Bronchial epithelial cell (primary cell): ENCODE data around the gene ADAMTSL3. TPM values are rescaled to one million over a fixed set of nuclear protein-coding genes. Genes with fewer than 3 reads are reported as not detected.

Experiments used
- DNase-seq: peaks from one replicate; pipeline ENCODE4 v3.0.0-alpha.2; 2010; ENCODE audit warnings: low read depth
- FAIRE-seq: peaks from 2 replicates; lab custom pipeline; 2011; peaks lifted over from hg19 to GRCh38; lab: Jason Lieb, UNC
- H3K27me3 ChIP-seq: 2 replicates; pipeline ENCODE4 v1.5.1; 2011; ENCODE audit warnings: low read length; ENCODE audit not compliant: control insufficient read depth, insufficient read depth
- H3K36me3 ChIP-seq: 2 replicates; pipeline ENCODE4 v1.5.1; 2011; ENCODE audit warnings: low read length; ENCODE audit not compliant: control insufficient read depth, insufficient read depth
- H3K4me3 ChIP-seq: 2 replicates; pipeline ENCODE4 v1.5.1; 2011; ENCODE audit warnings: mild to moderate bottlenecking, low read depth, low read length, control low read depth
- CTCF ChIP-seq: IDR thresholded peaks from 2 replicates; pipeline ENCODE4 v1.5.1; 2011; ENCODE audit warnings: mild to moderate bottlenecking, moderate library complexity, low read length, control low read depth, inconsistent platforms; ENCODE audit not compliant: insufficient read depth, severe bottlenecking
- total RNA-seq: library from RNA; depleted of rRNA; stranded (reverse); fragments of >200 nt; gene quantifications from 2 replicates; pipeline ENCODE4 v1.2.1, GENCODE V29; 2014

Gene ADAMTSL3
- total RNA-seq, 1 donor from 2014 or later: 0.79 TPM

DNA sequence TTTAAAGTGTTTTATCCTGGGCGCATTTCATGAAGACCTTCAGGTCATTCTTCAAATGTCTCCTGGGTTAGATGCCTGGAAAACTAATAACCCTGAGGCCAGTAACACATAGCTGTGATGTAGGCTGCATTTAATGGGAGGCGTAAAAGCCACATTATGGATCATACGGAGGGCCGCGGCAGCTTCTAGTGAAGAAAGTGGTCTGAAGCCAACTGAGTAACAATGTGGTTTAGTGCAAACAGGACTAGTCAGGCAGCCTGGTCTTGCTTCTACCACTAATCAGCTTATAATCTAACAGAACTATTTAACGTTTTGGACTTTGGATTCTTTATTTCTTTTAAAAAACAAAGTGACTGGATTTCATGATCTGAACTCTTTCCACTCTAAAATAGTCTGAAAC lies 54.4 kb downstream of the ADAMTSL3 start:
- Histone ChIP-seq H3K27me3 (no peaks in the 10 kb centered on the region), H3K4me3 (no peak overlapping the region), H3K36me3 (no peaks in the 10 kb centered on the region)
- FAIRE-seq: no peak
- no peak for TF ChIP-seq CTCF
- DNase-seq: no peak

DNA sequence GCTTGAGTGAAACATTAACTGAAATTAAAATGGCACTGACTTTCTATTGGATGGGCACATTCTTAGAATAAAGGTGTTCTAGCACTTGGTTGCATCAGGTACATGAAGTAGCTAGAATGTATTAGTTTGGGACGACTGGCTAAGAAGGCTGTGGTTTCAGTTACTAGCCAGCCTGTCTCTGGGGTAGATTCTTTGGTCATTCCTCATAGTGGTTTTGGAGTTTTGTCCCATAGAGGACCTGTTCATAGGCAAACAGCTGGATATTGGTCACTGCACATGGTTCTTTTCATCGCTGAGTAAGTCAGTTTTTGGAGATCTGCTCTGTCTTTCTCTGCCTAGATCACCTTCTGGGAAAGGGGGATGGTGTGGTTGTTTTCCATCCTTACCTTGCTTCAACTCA lies 55.3 kb downstream of the ADAMTSL3 start:
- TF ChIP-seq CTCF: no peak
- H3K27me3 ChIP-seq: no peaks in the 10 kb centered on the region
- no peak for DNase-seq
- peak; percentile 58 for FAIRE-seq
- no peaks in the 10 kb centered on the region for H3K36me3 ChIP-seq
- H3K4me3 ChIP-seq: no peak overlapping the region

GRCh38 chr15:83709811-83710210 lies 55.9 kb downstream of the ADAMTSL3 start:
- Histone ChIP-seq H3K4me3 (no peak overlapping the region), H3K27me3 (no peaks in the 10 kb centered on the region), H3K36me3 (no peaks in the 10 kb centered on the region)
- TF ChIP-seq CTCF: no peak
- no peak for FAIRE-seq
- no peak for DNase-seq

- peak; percentile 15 for DNase-seq
- Histone ChIP-seq H3K36me3 (no peaks in the 10 kb centered on the region), H3K4me3 (no peak overlapping the region), H3K27me3 (no peaks in the 10 kb centered on the region)
- no peak for TF ChIP-seq CTCF
- FAIRE-seq: no peak
These were observed 56.5 kb downstream of the ADAMTSL3 start for GRCh38 chr15:83710452-83710851.

DNA sequence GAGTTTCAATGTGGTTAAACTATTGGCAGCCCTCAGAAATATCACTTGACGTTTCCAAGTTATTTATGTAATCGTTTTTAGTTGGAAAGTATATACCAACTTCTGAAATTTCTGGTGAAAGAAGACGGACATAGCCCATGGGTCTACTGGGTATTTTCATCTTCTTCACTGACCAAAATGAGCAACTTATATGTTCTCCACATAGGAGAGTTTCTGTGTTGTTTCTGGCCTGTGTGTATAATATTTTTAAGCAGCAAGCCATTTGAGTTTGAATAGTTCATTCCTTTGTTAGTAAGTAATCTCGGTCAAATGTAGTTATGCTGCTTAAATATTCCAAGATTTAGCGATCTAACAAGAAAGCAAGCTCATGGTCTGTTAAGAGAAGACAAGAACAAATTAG lies 57.3 kb downstream of the ADAMTSL3 start:
- H3K36me3 ChIP-seq: no peaks in the 10 kb centered on the region
- H3K4me3 ChIP-seq: no peak overlapping the region
- H3K27me3 ChIP-seq: no peaks in the 10 kb centered on the region
- DNase-seq (no peak), FAIRE-seq (no peak)
- no peak for TF ChIP-seq CTCF

GRCh38 chr15:83713242-83713641 lies 59.3 kb downstream of the ADAMTSL3 start:
- Histone ChIP-seq H3K27me3 (no peaks in the 10 kb centered on the region), H3K36me3 (no peaks in the 10 kb centered on the region), H3K4me3 (no peak overlapping the region)
- FAIRE-seq: no peak
- DNase-seq: no peak
- TF ChIP-seq CTCF: no peak
